Activated naive CD4-positive, alpha-beta T cell treated with anti-CD3 and anti-CD28 coated beads, Interleukin-2, amount 50 U/mL, for 72 hours (primary cell): ENCODE measurements around the gene DOK1. TPM values are rescaled to one million over a fixed set of nuclear protein-coding genes. Genes with fewer than 3 reads are reported as not detected.
"Not testable (repeated sequence)": the region's sequence is repeated elsewhere in the genome, so short reads cannot be mapped to it uniquely, and the experiment has no call there.

Experiments
- ATAC-seq, 2 donors: fragments of 150-1000 bp; cut with Tn5 transposase; 2 replicates each; pipeline ENCODE4 v1.10.0; 2021; ENCODE audit warnings: mild to moderate bottlenecking in 2 of 2, moderate library complexity in 2 of 2
- DNase-seq, 2 donors: peaks; one replicate each; pipeline ENCODE4 v3.0.0; 2021 to 2022; ENCODE audit warnings: low spot score in 2 of 2
- H3K27ac Mint-ChIP-seq, 2 donors: one replicate each; pipeline ENCODE4 v1.8.0; 2022; ENCODE audit warnings: mild to moderate bottlenecking in 2 of 2, mixed read lengths in 2 of 2
- H3K36me3 Mint-ChIP-seq, 2 donors: one replicate each; pipeline ENCODE4 v1.8.0; 2022; ENCODE audit warnings: mixed read lengths in 2 of 2
- H3K9me3 Mint-ChIP-seq, 2 donors: one replicate each; pipeline ENCODE4 v1.8.0; 2022; ENCODE audit warnings: mixed read lengths in 2 of 2
- total RNA-seq, 2 donors: library from RNA; stranded (reverse); gene quantifications; one replicate each; pipeline ENCODE4 v1.2.3, GENCODE V29; 2022

DOK1 gene
- total RNA-seq, 2 donors from 2014 or later = 23.6 to 25.6 TPM

- peak overlapping the region; percentile 63 to 83 for H3K27ac Mint-ChIP-seq
Measured at GRCh38 chr2:74554820-74555531, 456 bp downstream of the DOK1 start.

DNA sequence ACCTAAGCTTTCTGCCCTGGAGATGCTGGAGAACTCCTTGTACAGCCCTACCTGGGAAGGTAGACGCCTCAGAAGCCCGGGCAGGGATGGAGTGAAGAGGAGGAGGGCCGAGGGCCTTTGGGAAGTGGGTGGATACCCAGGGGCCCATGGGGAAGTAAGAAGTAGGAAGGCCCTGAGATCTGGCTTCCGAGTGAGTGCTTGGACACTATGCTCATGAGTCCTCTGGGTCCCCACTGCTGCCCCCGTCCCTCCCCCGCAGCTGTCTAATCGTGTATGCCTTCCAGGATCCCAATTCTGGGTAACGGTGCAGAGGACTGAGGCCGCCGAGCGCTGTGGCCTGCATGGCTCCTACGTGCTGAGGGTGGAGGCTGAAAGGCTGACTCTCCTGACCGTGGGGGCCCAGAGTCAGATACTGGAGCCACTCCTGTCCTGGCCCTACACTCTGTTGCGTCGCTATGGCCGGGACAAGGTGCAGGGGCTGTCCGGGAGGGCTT, 1.1 kb downstream of the DOK1 start:
- ATAC-seq = no peak
- H3K27ac Mint-ChIP-seq = peak overlapping the region in 1 of 2 donors; percentile 83
- no peaks in the 10 kb centered on the region for H3K36me3 Mint-ChIP-seq
- DNase-seq = no peak
- no peaks in the 10 kb centered on the region for H3K9me3 Mint-ChIP-seq

More at GRCh38 chr2:74554820-74555531, 456 bp downstream of the DOK1 start:
- peak; percentile 51 to 63 for ATAC-seq
- peak in 1 of 2 donors; percentile 53 for DNase-seq
- Mint-ChIP-seq H3K36me3 (no peaks in the 10 kb centered on the region), H3K9me3 (no peaks in the 10 kb centered on the region)

- Mint-ChIP-seq H3K9me3 (no peaks in the 10 kb centered on the region), H3K27ac (no peak overlapping the region), H3K36me3 (no peaks in the 10 kb centered on the region)
- ATAC-seq = no peak
- DNase-seq = no peak
Measured at GRCh38 chr2:74556159-74556558, 1.6 kb downstream of the DOK1 start.

- no peaks in the 10 kb centered on the region for H3K9me3 Mint-ChIP-seq
- H3K27ac Mint-ChIP-seq = no peak overlapping the region
- ATAC-seq (no peak), DNase-seq (no peak)
- no peaks in the 10 kb centered on the region for H3K36me3 Mint-ChIP-seq
Measured at GRCh38 chr2:74556831-74557370, 2.4 kb downstream of the DOK1 start.

DNA sequence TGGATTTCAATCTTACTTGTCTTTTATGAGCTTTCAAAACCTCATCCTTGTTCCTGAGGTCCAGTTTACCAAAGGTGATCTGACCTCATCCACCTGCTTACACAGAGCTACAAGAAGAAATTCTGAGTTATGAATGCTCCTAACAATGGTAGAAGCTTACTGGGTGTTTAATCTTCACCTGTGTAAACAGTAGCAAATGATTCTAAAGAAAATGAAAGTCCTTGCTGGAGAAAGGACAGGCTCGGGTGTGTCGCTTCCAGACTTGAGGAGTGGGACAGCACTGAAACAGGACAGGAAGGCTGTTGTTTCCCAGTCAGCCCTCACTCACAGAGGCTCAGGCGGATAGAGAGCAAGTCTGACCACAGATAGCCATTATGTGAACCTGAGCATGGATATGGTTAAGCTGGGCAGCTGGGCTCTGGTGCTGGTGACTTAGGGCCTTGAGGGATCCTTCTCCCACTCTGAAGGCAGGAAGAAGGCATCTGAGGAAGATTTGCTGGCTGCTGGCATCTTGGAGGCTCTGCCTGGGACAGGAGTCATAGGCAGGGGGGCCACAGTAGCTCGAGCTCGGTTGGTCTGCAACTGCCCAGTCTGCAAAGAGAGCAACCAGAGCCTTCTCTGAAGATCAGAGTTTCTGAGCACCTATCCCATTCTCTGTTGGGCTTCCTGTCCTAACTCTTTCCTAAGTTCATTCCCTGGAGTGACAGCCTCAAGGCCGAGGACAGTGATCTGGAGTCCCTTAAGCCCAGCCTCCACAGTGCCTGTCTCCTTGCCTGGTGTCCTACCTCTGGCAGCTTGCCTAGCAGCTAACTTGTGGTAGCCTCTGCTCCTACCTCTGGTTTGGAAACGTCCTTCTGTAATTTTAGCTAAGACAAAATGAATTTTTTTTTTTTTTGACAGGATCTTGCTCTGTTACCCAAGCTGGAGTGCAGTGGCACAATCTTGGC, 4.0 kb downstream of the DOK1 start:
- DNase-seq (no peak), ATAC-seq (no peak)
- H3K36me3 Mint-ChIP-seq = no peaks in the 10 kb centered on the region
- no peak overlapping the region for H3K27ac Mint-ChIP-seq
- H3K9me3 Mint-ChIP-seq = no peaks in the 10 kb centered on the region

GRCh38 chr2:74559912-74560311, 5.4 kb downstream of the DOK1 start:
- DNase-seq (no peak), ATAC-seq (no peak)
- Mint-ChIP-seq H3K9me3 (no peaks in the 10 kb centered on the region), H3K36me3 (no peaks in the 10 kb centered on the region), H3K27ac (peak overlapping the region in 1 of 2 donors; percentile 19)

DNA sequence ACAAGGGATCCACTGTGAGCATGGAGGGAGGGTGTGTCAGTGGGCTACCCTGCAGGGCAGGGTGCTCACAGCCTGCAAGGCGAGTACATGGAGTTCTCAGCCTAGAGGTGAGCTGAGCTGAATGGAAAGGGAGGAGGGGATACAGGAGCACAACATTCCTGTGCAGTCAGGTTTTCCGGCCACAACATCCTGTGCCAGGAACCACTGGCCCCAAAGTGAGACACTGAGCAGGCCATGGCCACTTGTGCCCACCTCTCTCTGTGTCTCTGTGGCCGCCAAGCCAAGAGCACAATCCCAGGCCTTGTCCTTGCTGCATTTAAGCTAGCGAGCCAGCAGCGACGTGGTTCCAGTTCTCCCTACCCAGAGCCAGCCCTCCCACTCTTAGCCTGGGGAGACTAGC, 6.1 kb downstream of the DOK1 start:
- DNase-seq = no peak
- no peaks in the 10 kb centered on the region for H3K36me3 Mint-ChIP-seq
- H3K27ac Mint-ChIP-seq = no peak overlapping the region
- H3K9me3 Mint-ChIP-seq = no peaks in the 10 kb centered on the region
- ATAC-seq = peak in 1 of 2 donors; percentile 29

DNA sequence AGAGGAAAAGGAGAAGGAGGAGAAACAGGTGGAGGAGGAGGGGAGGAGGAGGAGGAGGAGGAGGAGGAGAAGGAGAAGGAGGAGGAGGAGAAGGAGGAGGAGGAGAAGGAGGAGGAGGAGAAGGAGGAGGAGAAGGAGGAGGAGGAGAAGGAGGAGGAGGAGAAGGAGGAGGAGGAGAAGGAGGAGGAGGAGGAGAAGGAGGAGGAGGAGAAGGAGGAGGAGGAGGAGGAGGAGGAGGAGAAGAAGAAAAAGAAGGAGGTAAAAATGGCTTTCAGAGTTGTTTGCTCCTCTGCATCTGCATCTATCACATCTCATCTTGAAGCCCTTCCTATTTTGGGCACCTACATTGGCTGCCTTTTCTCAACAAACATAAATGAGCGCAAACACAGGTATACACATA, 6.5 kb downstream of the DOK1 start:
- H3K36me3 Mint-ChIP-seq, ATAC-seq, H3K27ac Mint-ChIP-seq, DNase-seq, H3K9me3 Mint-ChIP-seq: not testable (repeated sequence)

GRCh38 chr2:74562126-74562775, 7.7 kb downstream of the DOK1 start:
- Mint-ChIP-seq H3K36me3 (no peaks in the 10 kb centered on the region), H3K27ac (no peak overlapping the region), H3K9me3 (no peaks in the 10 kb centered on the region)
- ATAC-seq (no peak), DNase-seq (no peak)

GRCh38 chr2:74564222-74564621, 9.7 kb downstream of the DOK1 start:
- no peaks in the 10 kb centered on the region for H3K9me3 Mint-ChIP-seq
- DNase-seq = no peak
- no peak for ATAC-seq
- H3K27ac Mint-ChIP-seq = no peak overlapping the region
- no peaks in the 10 kb centered on the region for H3K36me3 Mint-ChIP-seq

DNA sequence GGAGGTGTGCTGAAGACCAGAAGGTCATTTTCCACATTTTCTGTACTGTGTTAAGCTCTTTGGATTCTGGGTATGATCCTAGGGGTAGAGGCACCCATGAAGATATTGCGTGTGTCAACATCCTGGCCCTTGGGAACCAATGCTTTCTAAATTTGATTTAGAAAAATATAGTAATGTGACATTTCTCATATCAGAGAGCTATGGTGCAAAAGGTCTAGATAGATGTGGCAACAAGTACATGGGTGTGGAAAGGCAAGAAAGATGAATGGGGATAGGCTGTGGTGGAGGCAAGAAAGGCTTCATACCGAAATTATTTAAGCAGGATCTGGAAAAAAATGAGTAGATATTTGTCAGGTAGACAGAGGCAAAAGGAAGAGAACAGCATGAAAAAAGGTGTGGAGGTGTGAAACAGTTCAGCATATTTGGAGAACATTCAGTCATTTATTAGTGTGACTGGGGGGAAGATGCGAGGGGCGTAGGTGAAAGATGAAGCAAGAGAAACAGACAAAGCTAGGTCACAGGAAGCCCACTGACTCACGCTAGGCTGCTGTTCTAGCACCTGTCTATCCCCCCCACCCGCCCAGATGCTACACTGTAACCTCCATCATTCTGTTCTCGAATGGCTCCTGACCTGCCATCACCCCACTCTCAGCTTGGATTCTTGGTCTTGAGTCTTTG, 11.7 kb downstream of the DOK1 start:
- peak in 1 of 2 donors; percentile 66 for ATAC-seq
- peak overlapping the region; percentile 3 to 93 for H3K27ac Mint-ChIP-seq
- H3K36me3 Mint-ChIP-seq = no peaks in the 10 kb centered on the region
- no peak for DNase-seq
- H3K9me3 Mint-ChIP-seq = no peaks in the 10 kb centered on the region

DNA sequence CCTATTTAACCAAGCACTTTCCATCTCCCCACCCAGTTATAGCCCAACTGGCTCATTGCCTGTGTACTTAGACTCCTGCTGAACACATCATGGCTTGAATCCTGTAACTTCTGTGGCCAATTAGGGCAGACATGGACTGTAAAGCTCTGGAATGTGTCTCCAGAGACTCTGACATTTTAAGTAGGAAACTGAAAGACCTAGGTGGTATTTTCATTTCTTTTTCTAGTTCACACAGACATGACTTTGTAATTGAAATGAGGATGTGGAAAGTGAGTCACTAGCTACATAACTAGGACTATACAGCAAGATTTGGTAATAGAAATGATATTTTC, 12.2 kb downstream of the DOK1 start:
- DNase-seq = no peak
- no peaks in the 10 kb centered on the region for H3K36me3 Mint-ChIP-seq
- peak overlapping the region; percentile 3 to 93 for H3K27ac Mint-ChIP-seq
- no peaks in the 10 kb centered on the region for H3K9me3 Mint-ChIP-seq
- peak; percentile 69 to 75 for ATAC-seq

- no peak for ATAC-seq
- Mint-ChIP-seq H3K36me3 (no peaks in the 10 kb centered on the region), H3K9me3 (no peaks in the 10 kb centered on the region), H3K27ac (no peak overlapping the region)
- no peak for DNase-seq
Measured at GRCh38 chr2:74567881-74568280, 13.4 kb downstream of the DOK1 start.

- H3K9me3 Mint-ChIP-seq = peaks cover 7 to 11% of the 10 kb centered on the region in 2 donors
- H3K27ac Mint-ChIP-seq = no peak overlapping the region
- peaks cover 0 to 10% of the 10 kb centered on the region in 2 donors for H3K36me3 Mint-ChIP-seq
- DNase-seq (no peak), ATAC-seq (no peak)
Measured at GRCh38 chr2:74569686-74570085, 15.2 kb downstream of the DOK1 start.

DNA sequence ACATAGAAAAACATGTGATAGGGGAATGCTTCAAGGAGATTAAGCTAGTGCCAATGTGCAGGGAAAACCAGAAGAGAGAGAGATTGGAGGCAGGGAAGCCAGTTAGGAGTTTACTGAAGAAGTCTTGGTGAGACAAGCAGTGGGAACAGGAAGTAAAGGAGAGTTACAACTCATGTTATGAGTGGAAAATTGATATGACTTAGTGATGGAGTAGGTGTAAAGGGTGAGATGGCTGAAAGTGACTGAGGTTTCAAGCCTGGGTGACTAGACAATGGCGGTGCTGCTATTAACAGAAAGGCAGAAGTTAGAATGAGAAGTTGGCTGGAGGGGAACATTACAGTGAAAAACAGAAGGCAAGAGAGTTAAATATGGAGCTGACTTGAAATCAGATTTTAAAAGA, 16.5 kb downstream of the DOK1 start:
- ATAC-seq (peak; percentile 85 to 90), DNase-seq (peak in 1 of 2 donors; percentile 25)
- Mint-ChIP-seq H3K36me3 (peaks cover 0 to 12% of the 10 kb centered on the region in 2 donors), H3K27ac (no peak overlapping the region), H3K9me3 (peaks cover 9 to 11% of the 10 kb centered on the region in 2 donors)
